K562 (cell line): ENCODE data around the gene LRRC27. TPM values are rescaled to one million over a fixed set of nuclear protein-coding genes. Genes with fewer than 3 reads are reported as not detected.

Experiments used
- ARID3A ChIP-seq: IDR thresholded peaks from 2 replicates; pipeline ENCODE4 v1.6.1; 2012; ENCODE audit warnings: low read depth, low read length, improper control_type of control experiment, borderline replicate concordance
- BDP1 ChIP-seq: IDR thresholded peaks from 3 replicates; pipeline ENCODE4 v1.6.1; 2011; ENCODE audit not compliant: insufficient read length, insufficient read depth
- EZH2 ChIP-seq: IDR thresholded peaks from 2 replicates; pipeline ENCODE4 v1.6.1; 2012; ENCODE audit warnings: low read depth, mild to moderate bottlenecking, inconsistent platforms, low read length, borderline replicate concordance
- FOSL1 ChIP-seq: fragments of 200-800 bp; sonication (Bioruptor generic); conservative IDR thresholded peaks from 2 replicates; pipeline ENCODE4 v1.6.1; 2016; ENCODE audit warnings: missing genetic modification characterization, missing compliant biosample characterization
- FOXK2 ChIP-seq, 2 experiments: fragments of 450-650 bp; IDR thresholded peaks in 1 of 2; conservative IDR thresholded peaks in 1 of 2; 2 replicates each; pipeline ENCODE4 v1.6.1; 2016; ENCODE audit warnings: low read depth in 2 of 2, mild to moderate bottlenecking in 1 of 2
- HLTF ChIP-seq: fragments of 450-650 bp; IDR thresholded peaks from 2 replicates; pipeline ENCODE4 v1.6.1; 2016
- MNT ChIP-seq, 2 experiments: fragments of 450-650 bp; conservative IDR thresholded peaks; 2 replicates each; pipeline ENCODE4 v1.6.1; 2017; ENCODE audit warnings: mild to moderate bottlenecking in 2 of 2, moderate library complexity in 2 of 2
- NFATC3 ChIP-seq: fragments of 450-650 bp; IDR thresholded peaks from 2 replicates; pipeline ENCODE4 v1.6.1; 2017; ENCODE audit warnings: mild to moderate bottlenecking
- POLR3G ChIP-seq: IDR thresholded peaks from 2 replicates; pipeline ENCODE4 v1.6.1; 2011; ENCODE audit not compliant: insufficient read length, insufficient replicate concordance; ENCODE audit errors: extremely low read depth
- RBM25 ChIP-seq: fragments of 200-400 bp; formaldehyde crosslinking; IDR thresholded peaks from 2 replicates; pipeline ENCODE4 v1.6.1; 2018; ENCODE audit warnings: low read length, low read depth, moderate library complexity; ENCODE audit not compliant: severe bottlenecking
- SETDB1 ChIP-seq: IDR thresholded peaks from one replicate; pipeline ENCODE4 v1.6.1; 2012; ENCODE audit warnings: low read length, control low read depth, inconsistent platforms
- SMARCA5 ChIP-seq: fragments of 450-650 bp; IDR thresholded peaks from 2 replicates; pipeline ENCODE4 v1.6.1; 2016
- SMARCC2 ChIP-seq: fragments of 450-650 bp; IDR thresholded peaks from 2 replicates; pipeline ENCODE4 v1.6.1; 2017; ENCODE audit warnings: antibody characterized with exemption, moderate library complexity, mild to moderate bottlenecking, low read depth
- SMC3 ChIP-seq: conservative IDR thresholded peaks from 2 replicates; pipeline ENCODE4 v1.6.1; 2011; ENCODE audit warnings: low read depth, low read length, improper control_type of control experiment; ENCODE audit not compliant: insufficient read depth
- THRB ChIP-seq: fragments of 450-650 bp; formaldehyde crosslinking; conservative IDR thresholded peaks from 2 replicates; pipeline ENCODE4 v1.4.0; 2022; ENCODE audit warnings: mild to moderate bottlenecking, missing genetic modification characterization
- ZKSCAN1 ChIP-seq: fragments of 150-350 bp; IDR thresholded peaks from 2 replicates; pipeline ENCODE4 v1.6.1; 2016; ENCODE audit warnings: low read depth, low read length
- ZNF133 ChIP-seq: fragments of 250-450 bp; sonication (Bioruptor Pico); IDR thresholded peaks from 2 replicates; pipeline ENCODE4 v1.4.0; 2020; ENCODE audit warnings: mild to moderate bottlenecking
- ZNF311 ChIP-seq: fragments of 250-450 bp; sonication (Bioruptor Pico); IDR thresholded peaks from 2 replicates; pipeline ENCODE4 v1.4.0; 2020; ENCODE audit warnings: mild to moderate bottlenecking, moderate library complexity
- polyA plus RNA-seq, 8 experiments: library from polyadenylated mRNA; depleted of rRNA in 4 of 8; stranded (reverse) in 5 of 8; unstranded in 3 of 8; fragments of >200 nt; fragmentation: Nextera tagmentation in 2 of 8; fragmentation: Illumina TruSeq in 1 of 8; extraction: Ambion mirVana in 2 of 8; extraction: Trizol in 1 of 8; gene quantifications; 2 replicates each; pipeline versions ENCODE4 v1.2.1 to v1.2.3, GENCODE V29; 2011 to 2014; ENCODE audit warnings: inconsistent platforms in 1 of 8, missing spikeins in 1 of 8
- total RNA-seq, 7 experiments: library from RNA; depleted of rRNA in 6 of 7; stranded (reverse); fragments of >200 nt in 6 of 7; fragmentation: Illumina TruSeq in 2 of 7; extraction: Trizol in 2 of 7; gene quantifications; 2 replicates each; pipeline versions ENCODE4 v1.2.1 to v1.2.3, GENCODE V29; 2011 to 2021; ENCODE audit warnings: low replicate concordance in 1 of 7
- TF ChIP-seq, protein P1 (sequence below), 2 experiments: fragments of 450-650 bp; IDR thresholded peaks; 2 replicates each; pipeline ENCODE4 v1.6.1; 2018; ENCODE audit warnings: mild to moderate bottlenecking in 2 of 2, low read depth in 1 of 2; ENCODE audit not compliant: partially characterized antibody in 2 of 2

Gene LRRC27
- total and polyA plus RNA-seq, 9 of the 15 experiments (the other 6 are each of a cell fraction or from before 2014, with no cell fraction given) = 0.10 to 2.7 (median 1.4) TPM

DNA sequence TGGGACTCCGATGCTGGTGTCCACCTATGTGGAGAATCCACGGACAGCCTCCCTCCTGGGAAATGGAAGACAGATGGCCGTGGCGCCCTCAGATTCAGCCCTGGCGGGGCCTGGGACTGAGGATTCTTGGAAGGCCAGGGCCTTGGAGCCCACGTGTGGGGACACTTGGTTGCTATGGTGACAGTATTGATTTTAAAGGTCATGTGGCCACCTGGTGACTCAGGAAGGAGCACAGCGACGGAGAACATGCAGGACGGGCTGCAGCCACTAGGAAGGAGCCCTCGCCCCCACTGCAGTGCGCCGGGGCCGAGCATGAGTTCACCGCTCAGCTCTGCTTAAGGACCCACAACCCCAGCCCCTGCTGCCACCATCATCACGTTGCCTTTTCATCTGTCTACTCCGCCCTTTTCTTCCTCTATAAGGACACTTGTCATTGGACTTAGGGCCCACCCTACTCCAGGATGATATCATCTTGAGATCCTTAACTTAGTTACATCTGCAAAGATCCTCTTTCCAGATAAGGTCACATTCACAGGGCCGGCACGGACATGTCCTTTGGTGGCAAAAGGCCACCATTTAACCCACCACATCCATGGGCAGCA is 20.6 kb upstream of the LRRC27 start (continued):
- TF ChIP-seq ZKSCAN1 = no peak
- TF ChIP-seq BDP1 = no peak
- no peak for TF ChIP-seq EZH2
- no peak for TF ChIP-seq SMARCA5
- TF ChIP-seq THRB (CRISPR knock-in tag) = no peak
- peak; percentile 64 to 74; a peak in 3 of 4 replicates for TF ChIP-seq FOXK2 (conservative IDR thresholded peaks at IDR 0.05 in 1 of 2, IDR thresholded peaks at IDR 0.05 in 1 of 2; ENCODE audit: low read depth in 2 of 2)
- no peak for TF ChIP-seq SMC3
- TF ChIP-seq SETDB1 = no peak
- TF ChIP-seq SMARCC2 = no peak
- TF ChIP-seq, protein P1, sequence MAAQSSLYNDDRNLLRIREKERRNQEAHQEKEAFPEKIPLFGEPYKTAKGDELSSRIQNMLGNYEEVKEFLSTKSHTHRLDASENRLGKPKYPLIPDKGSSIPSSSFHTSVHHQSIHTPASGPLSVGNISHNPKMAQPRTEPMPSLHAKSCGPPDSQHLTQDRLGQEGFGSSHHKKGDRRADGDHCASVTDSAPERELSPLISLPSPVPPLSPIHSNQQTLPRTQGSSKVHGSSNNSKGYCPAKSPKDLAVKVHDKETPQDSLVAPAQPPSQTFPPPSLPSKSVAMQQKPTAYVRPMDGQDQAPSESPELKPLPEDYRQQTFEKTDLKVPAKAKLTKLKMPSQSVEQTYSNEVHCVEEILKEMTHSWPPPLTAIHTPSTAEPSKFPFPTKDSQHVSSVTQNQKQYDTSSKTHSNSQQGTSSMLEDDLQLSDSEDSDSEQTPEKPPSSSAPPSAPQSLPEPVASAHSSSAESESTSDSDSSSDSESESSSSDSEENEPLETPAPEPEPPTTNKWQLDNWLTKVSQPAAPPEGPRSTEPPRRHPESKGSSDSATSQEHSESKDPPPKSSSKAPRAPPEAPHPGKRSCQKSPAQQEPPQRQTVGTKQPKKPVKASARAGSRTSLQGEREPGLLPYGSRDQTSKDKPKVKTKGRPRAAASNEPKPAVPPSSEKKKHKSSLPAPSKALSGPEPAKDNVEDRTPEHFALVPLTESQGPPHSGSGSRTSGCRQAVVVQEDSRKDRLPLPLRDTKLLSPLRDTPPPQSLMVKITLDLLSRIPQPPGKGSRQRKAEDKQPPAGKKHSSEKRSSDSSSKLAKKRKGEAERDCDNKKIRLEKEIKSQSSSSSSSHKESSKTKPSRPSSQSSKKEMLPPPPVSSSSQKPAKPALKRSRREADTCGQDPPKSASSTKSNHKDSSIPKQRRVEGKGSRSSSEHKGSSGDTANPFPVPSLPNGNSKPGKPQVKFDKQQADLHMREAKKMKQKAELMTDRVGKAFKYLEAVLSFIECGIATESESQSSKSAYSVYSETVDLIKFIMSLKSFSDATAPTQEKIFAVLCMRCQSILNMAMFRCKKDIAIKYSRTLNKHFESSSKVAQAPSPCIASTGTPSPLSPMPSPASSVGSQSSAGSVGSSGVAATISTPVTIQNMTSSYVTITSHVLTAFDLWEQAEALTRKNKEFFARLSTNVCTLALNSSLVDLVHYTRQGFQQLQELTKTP (IDR thresholded peaks at IDR 0.05; ENCODE audit: low read depth in 1 of 2, partially characterized antibody in 2 of 2) = no peak
- TF ChIP-seq HLTF = no peak
- TF ChIP-seq RBM25 = no peak
- TF ChIP-seq POLR3G = no peak
- no peak for TF ChIP-seq NFATC3
- TF ChIP-seq ZNF311 = no peak
- no peak for TF ChIP-seq ZNF133 (CRISPR knock-in tag)
- TF ChIP-seq ARID3A = no peak
- TF ChIP-seq FOSL1 (tag) = peak; percentile 77
- TF ChIP-seq MNT (conservative IDR thresholded peaks at IDR 0.05) = peak; percentile 90 to 94
